ENCODE results near the gene COL4A1. TPM values are rescaled to one million over a fixed set of nuclear protein-coding genes. Genes with fewer than 3 reads are reported as not detected.
A peak's percentile ranks its signal among the peaks of the same experiment; 100 is the strongest.

Gene COL4A1
- total RNA-seq, 1 donor from 2014 or later: 4,434 TPM

DNA sequence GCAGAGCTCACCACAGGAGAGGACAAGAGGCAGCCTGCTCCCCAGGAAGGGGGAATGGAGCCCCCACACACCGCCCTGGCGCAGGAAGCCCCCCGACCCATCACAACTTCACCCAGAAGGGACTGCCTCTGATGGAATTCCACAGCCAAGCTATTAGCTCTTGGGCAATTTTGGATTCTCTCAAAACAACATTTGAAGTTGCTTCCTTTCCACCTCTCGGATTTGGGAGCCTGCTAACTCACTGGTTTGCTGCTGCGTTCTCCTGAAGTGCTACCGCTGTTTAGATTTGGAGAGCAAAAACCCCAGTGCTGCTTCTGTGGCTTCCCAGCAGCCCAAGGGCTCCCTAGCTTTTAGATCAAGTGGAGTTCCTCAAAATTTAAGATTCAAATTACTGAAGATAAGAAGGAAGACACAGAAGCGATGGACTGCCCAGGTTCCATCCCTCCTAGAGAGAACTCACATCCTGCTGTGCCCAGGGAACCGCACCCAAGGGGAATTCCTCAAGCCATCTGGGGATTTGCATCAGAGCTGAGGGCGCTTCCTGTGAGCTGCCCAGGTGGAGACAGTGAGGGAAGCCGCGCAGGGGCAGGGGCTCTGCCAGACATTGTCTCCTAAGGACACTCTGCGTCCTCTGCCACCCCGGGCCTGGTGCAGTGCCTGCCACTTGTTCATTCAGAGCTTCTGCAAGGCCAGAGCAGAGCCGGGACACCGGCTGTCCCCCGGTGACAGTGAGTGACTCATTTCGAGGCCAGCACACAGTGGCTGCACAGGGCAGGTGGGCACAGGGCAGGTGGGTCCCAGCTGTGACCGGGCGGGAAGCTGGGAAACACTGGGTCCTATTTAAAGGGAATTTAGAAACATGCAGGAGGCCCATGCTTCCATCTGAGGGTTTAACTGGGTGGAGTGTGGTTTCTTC is 45.5 kb downstream of the COL4A1 start:
- DNase-seq (ENCODE audit: low spot score): no peak

DNA sequence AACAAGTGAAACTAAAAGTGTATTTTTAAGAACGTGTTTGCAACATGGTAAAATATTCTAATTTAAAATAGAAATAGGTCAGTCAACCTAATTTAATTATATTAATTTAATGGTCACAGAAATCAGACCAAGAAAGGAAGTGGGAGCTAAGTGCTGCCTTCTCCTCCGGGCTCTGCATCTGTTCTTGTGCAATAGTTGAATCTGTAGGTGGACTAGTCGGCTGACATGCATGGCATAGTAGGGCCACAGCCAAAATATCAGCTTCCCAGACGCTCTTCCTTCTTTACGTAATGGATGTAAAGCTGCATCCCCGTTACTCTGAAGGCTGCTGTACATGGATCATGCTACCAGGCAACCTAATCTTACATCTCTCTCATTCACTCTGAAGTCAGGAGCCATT is 47.3 kb downstream of the COL4A1 start:
- DNase-seq (ENCODE audit: low spot score): no peak

- no peak for DNase-seq (ENCODE audit: low spot score)
Observed at GRCh38 chr13:110258876-110259631, 47.9 kb downstream of the COL4A1 start.

DNA sequence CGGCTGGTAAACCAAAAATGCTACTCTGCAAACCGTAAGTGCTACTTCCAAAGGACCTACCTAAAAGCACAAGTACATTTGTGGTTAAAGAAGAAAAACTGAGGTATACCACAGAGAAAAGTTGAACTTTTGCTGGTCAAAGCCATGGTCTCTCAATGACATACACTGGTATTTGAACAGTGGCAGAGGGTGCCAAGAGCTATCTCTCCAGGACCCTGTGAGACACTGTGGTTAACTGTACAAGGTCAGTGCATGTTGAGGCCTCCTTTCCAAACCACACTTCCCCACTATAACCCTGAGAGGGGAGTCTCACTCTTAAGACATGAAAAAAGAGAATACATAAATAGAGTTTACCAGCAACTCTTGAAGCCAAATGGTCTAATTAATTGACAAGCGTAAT is 49.5 kb downstream of the COL4A1 start:
- no peak for DNase-seq (ENCODE audit: low spot score)

DNA sequence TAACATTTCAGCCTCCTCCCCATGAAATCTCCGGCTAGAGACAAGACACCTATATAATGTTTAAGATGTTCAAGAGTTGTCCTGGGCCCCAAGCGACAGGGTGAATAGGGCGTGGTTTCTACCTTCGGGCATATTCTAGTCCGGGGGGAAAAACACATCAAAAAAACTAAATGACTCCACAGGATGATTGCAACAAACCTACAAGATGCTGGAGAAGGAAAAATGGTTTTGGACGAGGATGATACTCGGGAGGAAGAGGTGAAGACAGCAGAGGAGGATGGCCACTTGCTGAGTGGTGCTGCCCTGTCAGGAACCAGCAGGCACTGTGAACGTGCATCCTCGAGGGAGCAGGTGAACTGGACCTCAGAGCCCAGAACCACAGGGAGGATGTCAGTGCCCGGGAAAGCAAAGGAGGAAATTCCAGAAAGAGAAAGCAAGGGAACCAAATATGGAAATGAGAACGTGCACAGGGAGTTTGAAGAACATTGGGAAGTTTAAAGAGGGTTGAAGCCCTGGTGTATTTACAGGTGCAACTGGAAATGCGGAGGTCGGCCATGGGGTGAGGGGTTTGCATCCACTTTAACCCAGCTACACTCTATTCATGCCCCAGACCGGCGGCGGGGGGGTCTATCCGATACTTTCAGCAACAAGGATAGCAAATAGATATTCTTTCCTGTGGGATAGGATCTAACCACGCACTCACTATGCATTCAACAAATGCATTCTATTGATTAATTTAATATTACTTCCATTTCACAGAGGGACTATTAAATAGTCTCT is 50.6 kb downstream of the COL4A1 start:
- no peak for DNase-seq (ENCODE audit: low spot score)

DNA sequence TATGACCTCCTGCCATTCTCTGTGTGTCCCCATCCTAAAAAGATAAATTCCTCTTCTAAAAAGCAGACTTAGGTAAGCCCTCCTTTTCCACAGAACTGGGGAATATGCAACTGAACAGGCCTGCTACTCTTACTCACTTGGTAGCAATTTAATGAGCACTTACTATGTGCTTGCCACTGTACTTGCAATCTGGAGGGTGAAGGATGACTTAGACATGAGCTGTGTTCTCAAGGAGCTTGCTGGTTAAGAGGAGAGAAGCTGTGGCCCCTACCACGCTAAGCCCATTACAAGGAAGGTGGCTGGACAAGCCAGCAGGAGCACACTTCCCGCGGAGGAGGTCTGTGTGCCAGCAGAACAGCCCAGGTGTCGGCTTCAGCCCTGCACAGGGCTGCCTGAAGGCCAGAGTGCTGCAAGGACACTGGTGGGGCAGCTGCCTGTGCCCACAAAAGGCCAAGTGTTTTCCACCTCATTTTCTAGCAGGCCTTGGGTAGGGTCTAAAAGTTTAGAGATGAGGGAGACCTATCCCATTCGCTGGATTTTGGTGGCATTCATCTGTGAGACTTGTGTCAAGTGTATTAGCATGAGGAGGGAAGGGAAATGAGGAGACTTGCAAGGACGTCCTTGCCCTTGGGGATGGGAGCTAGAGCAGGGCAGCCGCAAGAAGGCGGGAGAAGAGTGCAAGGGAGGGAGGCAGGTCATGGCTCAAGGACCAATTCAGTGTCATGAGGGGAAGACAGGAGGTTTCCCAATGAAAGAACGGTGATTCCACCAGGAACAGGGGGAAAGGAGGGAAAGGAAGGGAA is 52.0 kb downstream of the COL4A1 start:
- no peak for DNase-seq (ENCODE audit: low spot score)

DNA sequence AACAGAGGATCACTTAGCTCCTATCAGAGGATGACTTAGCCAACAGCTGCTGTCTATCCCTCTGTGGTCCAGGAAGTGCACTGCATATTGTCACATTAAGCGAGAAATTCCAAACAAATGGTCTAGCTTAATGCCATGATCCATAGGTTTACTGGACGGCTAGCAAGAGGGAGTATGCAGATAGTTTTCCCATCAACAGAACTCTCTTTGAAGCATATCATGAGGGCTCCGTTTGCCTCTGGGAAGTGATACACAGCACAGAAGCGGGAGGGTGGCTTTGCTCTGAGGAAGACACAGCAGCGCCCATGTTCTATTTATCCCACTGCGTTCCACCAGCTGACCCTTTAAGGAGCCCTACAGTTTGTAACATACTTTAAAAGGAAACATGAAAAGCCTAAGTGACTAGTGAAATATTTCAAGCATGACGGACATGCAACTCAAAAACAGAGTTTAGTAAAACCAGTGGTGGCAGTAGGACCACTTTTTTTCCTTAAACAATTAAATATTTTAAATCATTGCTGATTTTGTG is 52.7 kb downstream of the COL4A1 start:
- DNase-seq (ENCODE audit: low spot score): peak; percentile 84

DNA sequence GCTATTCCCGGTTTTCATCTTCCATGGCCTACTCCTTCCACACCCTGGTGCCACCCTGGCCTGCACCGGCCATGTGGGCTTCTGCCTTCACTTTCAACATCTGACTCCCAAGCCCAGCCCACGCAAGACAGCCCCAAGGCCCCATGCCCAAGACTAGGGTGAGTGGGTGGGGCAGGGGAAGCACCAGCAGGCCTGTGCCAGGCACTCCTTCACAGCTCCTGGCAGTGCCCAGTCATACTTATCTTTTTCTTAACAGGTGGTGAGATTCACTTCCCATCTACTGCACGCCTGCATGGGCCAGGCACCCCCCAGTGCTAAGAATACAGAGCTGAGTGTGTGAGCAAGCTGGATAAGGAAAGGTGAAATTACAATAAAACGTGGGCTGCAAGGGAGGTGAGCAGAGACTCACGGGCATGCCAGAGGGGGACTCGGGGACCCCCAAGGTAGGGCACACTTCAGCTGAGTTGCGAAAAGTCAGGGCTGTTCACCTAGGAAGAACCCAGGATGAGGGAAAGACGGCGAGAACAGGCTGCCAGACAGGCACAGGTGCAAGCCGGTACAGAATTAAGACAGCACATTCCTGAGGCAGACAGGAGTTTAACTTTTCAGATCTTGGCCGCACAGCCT is 55.7 kb downstream of the COL4A1 start:
- no peak for DNase-seq (ENCODE audit: low spot score)

GRCh38 chr13:110250258-110250891 is 56.6 kb downstream of the COL4A1 start:
- no peak for DNase-seq (ENCODE audit: low spot score)

DNA sequence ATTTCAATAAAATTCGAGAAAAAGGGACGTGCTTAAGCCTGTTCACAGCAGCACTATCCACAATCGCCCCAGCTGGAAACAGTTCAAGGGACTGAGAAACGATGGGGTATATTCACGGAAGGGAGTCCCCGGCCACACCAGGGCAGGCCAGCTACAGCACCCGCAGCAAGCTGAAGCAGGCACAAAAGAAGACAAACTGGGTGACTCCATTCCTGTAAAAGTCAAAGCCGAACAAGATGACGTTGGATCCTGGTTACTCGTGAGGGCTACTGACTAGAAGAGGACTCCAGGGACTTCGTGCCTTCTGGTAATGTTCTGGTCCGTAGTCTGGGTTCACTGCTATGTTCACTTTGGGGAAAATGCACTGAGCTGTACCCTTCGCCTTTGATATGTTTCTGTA is 57.6 kb downstream of the COL4A1 start:
- DNase-seq (ENCODE audit: low spot score): no peak

DNA sequence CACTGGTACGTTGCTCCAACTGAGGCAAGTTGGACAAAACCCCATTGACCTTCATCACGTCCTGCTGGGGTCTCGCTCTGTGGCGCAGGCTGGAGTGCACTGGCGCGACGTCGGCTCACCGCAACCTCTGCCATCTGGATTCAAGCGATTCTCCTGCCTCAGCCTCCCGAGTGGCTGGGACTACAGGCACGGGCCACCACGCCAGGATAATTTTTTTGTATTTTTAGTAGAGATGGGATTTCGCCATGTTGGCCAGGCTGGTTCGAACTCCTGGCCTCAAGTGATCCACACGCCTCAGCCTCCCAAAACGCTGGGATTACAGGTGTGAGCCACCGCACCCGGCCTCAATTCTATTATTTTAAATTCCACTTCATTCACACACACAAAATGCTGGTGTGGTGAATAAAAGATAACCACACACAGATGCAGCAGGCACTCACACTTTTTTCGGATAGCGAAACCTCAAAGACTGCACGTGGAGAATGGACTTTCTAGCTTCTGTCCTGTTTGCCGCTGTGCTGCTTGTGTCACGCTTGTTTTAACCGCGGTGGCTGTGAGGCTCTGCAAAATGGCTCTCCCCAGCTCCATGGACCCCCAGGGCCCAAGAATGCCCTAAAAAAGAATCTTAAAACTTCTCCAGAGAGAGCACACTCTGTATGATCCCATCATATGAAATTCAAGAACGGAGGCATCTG is 58.4 kb downstream of the COL4A1 start:
- no peak for DNase-seq (ENCODE audit: low spot score)

- no peak for DNase-seq (ENCODE audit: low spot score)
Observed at GRCh38 chr13:110246530-110246929, 60.4 kb downstream of the COL4A1 start.

- peak; percentile 87 for DNase-seq (ENCODE audit: low spot score)
Observed at GRCh38 chr13:110245416-110245899, 61.5 kb downstream of the COL4A1 start.

DNA sequence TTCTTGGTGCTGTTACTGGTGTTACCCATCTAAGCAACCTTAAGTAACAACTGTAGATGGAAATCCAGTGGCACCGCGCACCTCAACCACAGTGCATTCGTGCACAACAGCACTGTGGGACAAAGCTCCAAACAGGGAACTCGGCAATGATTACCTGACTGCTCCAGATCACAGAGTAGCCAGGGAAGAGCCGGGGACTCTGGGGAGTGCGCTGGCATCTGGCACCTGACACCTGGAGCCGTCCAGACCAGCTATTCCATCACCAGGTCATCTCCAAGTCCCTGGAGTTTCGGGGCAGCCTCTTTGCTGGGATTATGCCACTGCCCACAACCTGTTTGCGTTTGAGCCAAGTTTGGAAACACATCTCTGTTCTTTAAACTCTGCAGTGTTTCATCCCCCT is 62.0 kb downstream of the COL4A1 start:
- DNase-seq (ENCODE audit: low spot score): no peak

GRCh38 chr13:110244071-110244830 is 62.7 kb downstream of the COL4A1 start:
- no peak for DNase-seq (ENCODE audit: low spot score)

- DNase-seq (ENCODE audit: low spot score): no peak
Observed at GRCh38 chr13:110242615-110243014, 64.3 kb downstream of the COL4A1 start.

DNA sequence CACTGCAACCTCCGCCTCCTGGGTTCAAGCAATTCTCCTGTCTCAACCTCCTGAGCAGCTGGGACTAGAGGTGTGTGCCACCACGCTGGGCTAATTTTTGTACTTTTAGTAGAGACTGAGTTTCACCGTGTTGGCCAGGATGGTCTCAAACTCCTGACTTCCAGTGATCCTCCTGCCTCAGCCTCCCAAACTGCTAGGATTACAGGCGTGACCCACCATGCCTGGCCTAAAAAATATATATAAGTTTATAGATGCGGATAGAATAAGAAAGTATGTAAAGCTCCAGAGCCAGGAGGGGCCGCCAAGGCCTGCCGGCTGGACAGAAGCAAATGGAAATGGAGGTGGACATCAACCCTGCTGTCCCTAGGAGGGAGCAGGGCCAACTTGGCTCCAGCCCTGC is 66.0 kb downstream of the COL4A1 start:
- no peak for DNase-seq (ENCODE audit: low spot score)

DNA sequence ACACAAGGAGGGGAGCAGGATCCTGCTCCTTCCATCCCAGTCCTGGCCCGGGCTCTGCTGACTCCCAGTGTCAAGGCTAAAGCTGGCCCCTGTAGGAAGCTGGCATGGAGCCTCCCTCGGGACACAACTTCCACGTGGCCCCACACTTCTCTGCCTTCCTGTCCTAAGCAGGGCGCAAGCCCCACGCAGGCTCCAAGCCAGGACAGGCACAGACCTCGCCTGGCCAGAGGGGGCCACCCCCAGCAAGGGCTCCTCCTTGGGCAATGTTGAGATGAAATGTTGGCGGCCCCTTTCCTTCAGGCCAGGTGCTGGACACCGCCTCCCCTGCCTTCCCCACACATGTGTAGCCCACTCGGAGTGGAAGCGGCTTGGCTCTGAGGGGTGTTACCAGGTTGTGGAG is 66.6 kb downstream of the COL4A1 start:
- no peak for DNase-seq (ENCODE audit: low spot score)

Measured in umbilical cord (tissue), 2 donors.